Measurements from ENCODE around the gene EVX2.

EVX2 gene

DNA sequence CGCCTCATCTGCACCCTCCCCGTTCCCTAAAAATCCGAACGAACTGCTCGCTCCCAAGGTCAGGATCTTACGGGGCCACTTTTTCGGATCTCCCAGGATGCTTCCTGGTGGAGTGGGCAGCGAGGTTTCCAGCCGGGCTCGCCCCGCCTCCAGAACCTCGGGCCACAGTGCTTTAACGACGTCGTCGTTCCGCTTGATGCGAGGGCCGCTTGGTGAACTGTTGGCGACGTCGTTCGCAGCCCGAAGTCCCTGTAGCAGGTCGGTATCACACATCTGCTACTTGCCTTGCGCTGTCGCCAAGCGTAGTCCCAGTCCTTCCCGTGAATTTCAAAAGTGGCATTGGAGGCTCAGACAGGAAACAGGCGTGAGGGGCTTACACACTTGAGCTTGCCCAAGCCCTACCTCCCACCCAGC is 15.3 kb downstream of the EVX2 start:
- TF ChIP-seq ZNF274 (IDR thresholded peaks at IDR 0.05; ENCODE audit: low read depth, low read length) = no peak
- H3K4me3 ChIP-seq (ENCODE audit: low read length) = no peak overlapping the region

DNA sequence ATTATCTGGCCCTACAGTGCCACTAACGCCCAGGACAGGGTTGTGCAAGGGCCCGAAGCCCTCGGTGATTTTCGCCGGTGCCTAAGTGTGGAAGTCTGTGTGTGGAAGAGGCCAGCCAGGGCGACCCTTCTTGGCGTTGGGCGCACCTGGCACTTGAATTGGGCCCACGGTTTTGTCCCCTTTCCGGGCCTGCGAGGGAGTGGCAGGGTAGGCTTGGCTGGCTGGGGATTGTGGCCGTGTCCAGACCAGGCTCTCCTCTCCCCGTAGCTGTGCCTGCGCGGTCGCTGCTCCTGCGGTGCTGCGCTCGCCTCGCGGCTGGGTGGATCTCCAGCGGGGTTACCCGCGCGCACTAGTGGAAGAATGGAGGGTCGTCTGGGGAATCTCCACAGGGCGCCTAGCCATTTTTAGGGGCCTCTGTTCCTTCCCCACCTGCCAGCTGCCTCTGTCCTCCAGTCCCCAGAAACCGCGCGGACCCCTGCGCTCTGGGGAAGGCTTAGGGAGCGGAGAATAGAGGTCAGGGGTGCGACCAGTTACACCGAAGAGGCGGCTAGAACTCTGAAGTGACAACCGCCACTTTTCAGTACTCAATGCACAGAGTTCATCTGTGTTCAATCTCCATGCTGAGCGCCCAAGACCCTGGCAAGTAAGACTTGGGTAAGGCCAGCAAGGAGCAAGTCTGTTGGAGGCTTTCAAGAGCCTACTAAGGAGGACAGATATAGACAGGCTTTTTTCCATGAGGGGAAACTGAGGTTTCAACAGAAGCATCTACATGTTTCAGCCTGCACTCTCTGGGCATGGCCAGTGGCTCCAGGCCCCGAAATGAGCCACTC is 16.0 kb downstream of the EVX2 start:
- TF ChIP-seq ZNF274 (IDR thresholded peaks at IDR 0.05; ENCODE audit: low read depth, low read length) = no peak

DNA sequence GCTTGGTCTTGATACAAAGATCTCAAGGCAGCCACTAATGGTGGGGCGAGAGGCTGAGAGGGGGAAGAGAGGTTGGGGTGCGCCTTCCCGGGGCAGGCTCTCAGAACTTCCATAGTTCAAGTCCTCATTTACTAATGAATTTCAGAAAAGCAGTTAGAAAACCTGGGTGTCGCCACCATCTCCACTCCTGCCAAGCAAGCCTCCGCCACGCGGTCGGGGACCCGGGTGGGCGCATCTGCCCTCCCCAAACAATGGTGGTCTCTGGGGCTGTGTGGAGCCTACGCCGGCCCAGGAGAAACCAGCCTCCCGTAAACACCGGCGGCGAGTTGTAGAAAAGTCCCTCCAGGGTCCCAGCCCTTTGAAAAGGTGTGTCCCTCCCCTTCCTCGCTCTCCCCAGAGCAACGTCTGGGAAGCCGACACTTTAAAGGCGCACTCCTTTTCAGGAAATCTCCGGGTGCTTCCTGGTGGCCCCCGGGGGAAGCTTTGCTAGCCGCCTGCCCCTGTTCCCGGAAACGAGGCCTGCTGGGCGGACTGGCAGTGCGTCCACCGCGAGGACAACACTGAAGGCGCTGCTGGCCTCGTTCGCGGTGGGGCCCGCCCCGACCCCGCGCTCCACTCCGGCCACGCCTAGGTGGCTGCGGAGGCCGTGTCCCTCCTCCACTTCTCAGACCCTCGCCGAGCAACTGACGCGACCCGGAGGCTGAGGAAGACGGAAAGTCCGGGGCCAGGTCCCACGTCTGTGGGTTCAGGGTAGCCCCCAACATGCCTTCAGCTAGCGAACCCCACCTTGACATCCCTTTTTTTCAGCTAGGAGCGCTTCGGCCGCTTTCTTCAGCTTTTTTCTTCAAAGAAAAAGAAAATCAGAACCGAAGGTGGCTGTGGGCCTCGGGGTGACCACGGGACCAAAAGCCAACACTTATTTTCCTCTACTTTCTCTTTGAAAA is 16.8 kb downstream of the EVX2 start:
- TF ChIP-seq ZNF274 (IDR thresholded peaks at IDR 0.05; ENCODE audit: low read depth, low read length) = no peak
- no peak overlapping the region for H3K4me3 ChIP-seq (ENCODE audit: low read length)

More for the DNA sequence above, 16.0 kb downstream of the EVX2 start:
- H3K4me3 ChIP-seq (ENCODE audit: low read length) = no peak overlapping the region

DNA sequence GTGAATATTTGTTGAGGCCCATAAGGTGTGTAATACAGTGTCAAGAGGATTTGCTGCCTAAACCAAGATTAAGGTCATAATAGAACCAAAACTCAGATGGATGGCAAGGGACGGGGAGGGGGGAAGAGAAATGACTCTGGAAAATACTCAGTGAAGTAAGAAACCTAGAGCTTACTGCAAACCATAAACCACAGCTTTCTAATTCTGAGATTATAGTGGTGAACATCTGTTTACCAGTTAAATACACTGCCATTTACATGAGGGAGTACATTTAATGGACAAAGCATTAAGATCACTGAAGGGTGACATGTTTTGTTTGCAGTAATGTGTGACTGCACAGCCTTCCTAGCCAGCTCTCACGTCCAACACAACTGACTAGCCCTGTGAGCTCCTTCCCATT is 19.8 kb downstream of the EVX2 start:
- TF ChIP-seq ZNF274 (IDR thresholded peaks at IDR 0.05; ENCODE audit: low read depth, low read length) = no peak

DNA sequence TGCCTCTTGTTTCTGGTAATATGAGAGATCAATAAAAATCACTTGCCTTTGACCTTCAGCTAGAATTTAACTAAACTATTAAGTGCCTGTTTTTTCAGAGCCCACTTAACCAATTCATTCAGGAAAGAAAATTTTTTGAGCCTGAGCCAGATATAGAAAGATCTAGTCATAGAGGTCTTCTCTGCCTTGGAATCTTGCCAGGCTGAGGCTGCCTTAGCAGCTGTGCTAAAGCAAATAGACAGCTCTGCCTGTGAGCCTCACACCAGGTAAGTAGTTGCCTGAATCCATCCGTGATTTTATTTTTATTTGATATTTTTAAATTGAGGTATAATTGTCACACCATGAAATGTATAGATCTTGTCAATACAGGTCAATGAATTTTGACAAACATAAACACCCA is 27.4 kb downstream of the EVX2 start:
- no peak for TF ChIP-seq ZNF274 (IDR thresholded peaks at IDR 0.05; ENCODE audit: low read depth, low read length)
- H3K4me3 ChIP-seq (ENCODE audit: low read length) = no peak overlapping the region

More for the DNA sequence above, 19.8 kb downstream of the EVX2 start:
- H3K4me3 ChIP-seq (ENCODE audit: low read length) = no peak overlapping the region

DNA sequence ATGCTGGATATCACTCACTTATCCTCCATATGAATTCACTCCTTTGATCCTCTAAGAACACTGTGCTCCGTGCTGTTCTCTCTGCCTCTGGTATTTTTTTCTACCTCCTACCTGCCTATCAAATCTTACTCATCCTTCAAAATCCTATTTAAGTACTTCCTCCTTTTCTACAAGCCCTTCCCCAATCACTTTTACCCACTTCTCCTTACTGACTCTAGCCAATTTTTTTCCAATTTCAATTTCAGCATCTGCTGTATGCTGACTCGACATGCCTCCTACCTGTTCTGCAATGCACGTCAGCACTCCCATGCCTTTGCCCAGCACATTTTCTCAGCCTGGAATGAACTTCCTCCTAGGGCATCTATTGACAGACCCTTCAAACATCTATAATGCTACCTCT is 44.4 kb downstream of the EVX2 start:
- no peak overlapping the region for H3K4me3 ChIP-seq (ENCODE audit: low read length)
- no peak for TF ChIP-seq ZNF274 (IDR thresholded peaks at IDR 0.05; ENCODE audit: low read depth, low read length)

DNA sequence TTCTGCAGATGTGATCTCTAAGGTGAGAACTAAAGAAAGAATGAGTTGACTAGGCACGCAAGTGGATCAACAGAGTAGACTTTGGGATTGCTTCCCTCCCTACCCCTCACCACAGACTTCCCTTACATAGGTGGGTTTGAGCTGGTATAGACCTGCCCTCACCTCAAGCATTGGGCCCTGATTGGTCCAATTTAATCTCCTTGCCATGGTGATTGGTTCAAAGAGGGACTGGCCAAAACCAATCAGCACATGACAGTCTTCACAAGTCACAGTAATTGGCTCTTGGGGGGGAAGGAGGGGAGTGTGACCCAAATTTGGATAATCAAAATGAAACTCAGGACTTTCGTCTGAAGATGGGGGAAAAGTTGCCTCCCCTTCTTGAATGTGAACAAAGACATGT is 45.1 kb downstream of the EVX2 start:
- no peak overlapping the region for H3K4me3 ChIP-seq (ENCODE audit: low read length)
- no peak for TF ChIP-seq ZNF274 (IDR thresholded peaks at IDR 0.05; ENCODE audit: low read depth, low read length)

DNA sequence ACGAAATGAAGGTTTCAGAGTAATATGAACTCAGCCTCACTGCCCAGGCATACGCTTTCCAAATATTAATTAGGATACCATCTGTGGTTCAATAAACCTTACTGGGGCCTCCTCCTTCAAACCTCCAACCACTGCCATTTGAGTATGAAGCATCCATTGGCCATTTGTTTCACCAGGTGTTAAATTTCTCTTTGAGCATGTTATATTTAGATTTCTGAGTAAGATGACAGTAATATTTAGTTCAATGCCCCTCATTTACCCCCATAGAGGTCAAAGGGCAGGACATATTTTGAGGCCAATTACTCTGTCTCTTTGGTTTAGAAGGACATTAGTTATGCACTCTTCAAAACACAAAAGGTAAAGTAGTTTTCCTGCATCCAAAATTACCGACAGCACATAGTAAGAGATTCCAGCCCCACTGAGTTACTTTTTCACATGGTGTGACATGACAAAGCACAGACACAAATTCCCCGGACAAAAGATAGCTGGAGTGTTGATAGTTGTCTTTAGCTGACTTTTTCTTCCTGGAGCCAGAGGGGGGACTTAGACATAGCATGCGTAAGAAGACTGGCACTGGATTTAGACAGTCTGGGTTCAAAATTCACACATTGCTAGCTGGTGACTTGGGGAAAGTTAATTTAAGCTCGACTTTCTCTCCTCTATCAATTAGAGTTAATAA is 48.6 kb downstream of the EVX2 start:
- TF ChIP-seq ZNF274 (IDR thresholded peaks at IDR 0.05; ENCODE audit: low read depth, low read length) = no peak
- H3K4me3 ChIP-seq (ENCODE audit: low read length) = no peak overlapping the region

DNA sequence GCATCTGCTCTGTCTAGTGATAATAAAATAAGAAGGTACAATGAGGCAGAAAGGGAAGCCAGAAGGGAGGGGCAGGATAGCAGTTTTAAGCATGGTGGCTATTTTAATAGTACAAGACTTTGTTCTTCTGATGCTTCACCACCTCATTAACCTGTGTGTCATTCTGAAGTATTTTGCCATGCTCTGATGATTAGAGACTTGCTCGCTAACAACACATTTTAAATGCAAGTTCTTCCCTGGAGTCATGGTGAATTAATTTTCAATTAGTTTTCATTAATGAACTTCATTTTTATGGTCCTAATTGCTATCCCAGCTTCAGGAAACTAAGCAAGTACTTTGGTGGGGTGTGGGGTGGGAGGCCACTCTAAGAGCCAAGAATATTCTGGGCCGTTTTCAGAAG is 56.0 kb downstream of the EVX2 start:
- no peak for TF ChIP-seq ZNF274 (IDR thresholded peaks at IDR 0.05; ENCODE audit: low read depth, low read length)
- H3K4me3 ChIP-seq (ENCODE audit: low read length) = no peak overlapping the region
